IPS-11a (cell line): ENCODE results near the gene MICA.
"Not testable (repeated sequence)": the region's sequence is repeated elsewhere in the genome, so short reads cannot be mapped to it uniquely, and the experiment has no call there.

Experiments
- H3K4me3 ChIP-seq: one replicate; pipeline ENCODE4 v1.5.1; 2013; ENCODE audit warnings: low read depth, low read length, control low read depth

MICA gene

DNA sequence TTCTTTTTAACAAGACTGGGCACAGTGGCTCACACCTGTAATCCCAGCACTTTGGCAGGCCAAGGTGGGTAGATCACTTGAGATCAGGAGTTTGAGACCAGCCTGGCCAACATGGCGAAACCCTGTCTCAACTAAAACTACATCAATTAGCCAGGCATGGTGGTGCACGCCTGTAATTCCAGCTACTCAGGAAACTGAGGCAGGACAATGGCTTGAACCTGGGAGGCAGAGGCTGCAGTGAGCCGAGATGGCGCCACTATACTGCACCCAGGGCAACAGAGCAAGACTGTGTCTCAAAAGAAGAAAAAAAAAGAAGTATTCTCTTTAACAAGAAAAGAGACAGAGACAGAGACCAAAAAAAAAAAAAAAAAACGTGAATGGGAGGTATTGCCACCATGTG is 56.5 kb downstream of the MICA start:
- not testable (repeated sequence) for H3K4me3 ChIP-seq

DNA sequence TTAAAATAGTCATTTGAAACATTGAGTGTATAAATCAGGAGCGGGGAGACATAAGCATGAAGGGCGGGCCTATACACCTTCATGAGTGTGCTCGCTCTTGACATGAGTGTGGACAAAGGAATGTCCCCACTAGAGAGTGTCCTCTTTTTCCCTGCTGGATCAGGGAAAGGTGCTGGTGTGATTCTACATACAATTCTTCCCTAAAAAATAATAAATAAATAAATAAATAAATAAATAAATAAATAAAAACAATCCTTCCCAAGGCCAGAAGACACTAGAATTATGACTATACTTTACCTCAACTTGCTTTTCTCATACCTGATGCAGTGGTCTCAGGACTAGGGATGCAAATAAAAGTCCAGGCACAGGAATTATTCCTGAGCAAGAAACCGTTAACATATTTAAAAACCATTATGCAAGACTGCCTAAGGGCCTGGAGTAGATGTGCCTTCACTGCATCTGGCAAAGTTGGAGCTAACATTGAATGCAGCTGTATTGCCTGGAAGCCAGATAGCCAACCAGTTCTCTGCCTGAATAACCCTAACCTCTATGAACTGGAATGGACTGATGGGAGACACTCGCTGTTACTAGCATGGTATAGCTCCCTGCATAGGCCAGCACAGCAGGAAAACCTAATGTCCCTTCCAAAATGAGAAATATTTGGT is 57.1 kb downstream of the MICA start:
- H3K4me3 ChIP-seq, result no peak overlapping the region

DNA sequence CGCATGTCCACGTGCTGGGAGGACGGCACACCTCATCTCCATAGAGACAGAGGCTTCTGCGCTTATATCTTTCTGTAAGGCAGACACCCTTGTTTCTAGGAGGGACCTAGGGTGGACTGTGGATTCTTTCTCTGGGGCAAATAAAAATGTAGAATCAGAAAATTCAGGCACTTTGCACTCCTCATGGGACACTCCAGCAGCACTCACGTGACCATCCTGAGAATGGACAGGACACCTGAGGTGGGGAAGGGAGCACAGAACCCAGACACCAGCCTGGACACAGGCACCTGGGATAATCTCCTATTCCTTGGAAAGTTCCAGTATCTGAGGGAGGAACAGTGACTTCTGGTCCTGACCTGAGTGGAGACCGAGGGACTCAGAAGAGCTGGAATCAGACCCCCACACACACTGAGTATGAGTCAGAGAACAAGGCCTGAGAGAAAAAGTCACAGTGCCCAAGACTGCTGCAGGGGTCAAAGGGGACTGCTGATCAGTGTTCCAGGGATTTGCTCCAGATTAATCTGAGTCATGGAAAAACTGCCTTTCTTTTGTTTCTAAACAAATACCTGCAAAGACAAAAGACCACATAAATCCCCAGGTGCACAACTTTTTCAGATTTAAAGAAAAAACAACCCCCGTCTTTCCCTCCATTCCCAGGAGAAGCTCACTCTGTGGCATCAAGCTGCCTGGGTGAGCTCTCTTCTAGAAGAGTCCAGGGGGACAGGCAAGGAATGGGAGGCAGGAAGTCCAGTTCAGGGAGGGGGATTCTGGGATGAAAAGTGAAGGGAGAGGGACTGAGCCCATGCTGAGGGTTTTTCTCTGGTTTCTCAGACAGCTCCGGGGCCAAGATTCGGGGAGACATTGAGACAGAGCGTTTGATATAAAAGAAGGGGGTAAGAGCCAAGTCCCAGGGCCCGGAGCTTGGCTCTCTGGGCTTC is 58.9 kb downstream of the MICA start:
- no peak overlapping the region for H3K4me3 ChIP-seq

DNA sequence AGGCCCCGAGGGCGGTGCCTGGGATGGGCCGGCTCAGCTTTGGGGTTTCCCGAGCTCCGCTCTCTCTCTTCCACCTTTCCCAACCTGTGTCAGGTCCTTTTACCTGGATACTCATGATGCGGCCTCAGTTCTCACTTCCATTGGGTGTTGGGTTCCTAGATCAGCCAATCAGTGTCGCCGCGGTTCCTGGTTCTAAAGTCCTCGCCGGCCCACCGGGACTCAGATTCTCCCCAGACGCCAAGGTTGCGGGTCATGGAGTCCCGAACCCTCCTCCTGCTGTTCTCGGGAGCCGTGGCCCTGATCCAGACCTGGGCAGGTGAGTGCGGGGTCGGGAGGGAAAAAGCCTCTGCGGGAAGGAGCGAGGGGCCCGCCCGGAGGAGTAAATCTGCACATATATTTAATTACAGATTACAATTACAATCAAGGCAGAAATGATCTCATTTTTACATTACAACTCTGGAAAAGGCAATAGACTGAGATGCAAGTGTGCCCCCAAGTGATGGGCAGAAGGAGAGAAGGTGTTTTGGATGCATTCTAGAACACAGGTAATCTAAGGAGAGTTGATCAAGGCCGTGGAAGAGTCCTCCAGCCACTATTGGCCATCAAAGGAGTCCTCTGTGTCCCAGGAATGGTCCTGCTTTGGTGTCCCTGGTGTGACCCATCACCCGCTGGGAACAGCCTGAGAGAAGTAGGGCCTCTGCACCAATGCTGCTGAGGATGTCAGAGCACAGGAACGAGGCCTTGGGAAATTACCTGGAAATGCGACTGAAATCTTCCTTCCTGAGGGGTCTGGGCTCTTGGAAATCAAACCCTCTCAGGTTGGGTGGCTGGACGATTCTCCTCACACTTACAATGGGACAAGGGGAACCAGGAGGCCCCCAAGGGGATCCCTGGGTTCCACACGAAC is 59.8 kb downstream of the MICA start:
- no peak overlapping the region for H3K4me3 ChIP-seq

DNA sequence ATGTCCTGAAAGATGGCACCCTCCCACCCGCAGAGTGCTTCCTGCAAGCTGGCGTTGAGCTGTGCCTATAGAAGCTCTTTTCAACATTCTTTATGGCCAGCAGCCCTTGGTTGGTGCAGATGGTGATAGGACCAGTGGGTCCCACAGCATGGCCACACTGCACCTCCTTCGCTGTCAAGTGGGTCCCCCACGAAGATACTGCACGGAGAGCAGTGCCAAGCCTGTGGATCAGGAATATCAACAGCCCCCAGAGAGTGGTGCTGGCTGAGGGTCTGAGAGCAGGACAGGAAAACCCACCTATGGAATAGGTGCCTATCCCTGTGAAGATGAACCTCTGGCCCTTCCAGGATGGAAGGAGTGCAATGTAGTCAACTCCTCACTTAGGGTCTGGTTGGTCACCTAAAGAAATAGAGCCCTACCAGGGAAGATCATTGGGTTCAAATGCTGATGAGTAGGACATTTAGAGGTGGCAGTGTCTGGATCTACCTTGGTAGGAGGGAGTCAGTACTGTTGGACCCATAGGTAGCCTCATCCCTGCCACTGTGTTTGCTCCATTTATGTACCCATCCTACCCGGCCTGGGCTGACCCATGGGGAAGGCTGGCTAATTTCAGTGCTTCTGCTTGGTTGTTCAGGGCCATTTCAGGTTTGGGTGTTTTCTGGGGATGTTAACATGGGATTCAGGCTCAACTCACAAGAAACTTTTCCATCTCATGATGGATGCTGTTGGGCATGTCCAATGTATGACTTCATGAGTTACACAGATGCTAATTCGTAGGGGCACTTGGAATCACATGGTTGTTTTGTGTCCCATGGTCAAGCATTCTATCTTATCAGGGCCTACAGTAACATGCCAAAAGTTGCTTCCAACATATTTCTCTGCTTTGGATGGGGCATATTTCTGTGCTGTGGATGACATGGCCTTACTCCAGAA is 61.1 kb downstream of the MICA start:
- no peak overlapping the region for H3K4me3 ChIP-seq
